DND-41 (cell line): ENCODE results near the gene PPP1R10.

Experiments used
- ATAC-seq: fragments of 200-7000 bp; cut with Tn5 transposase; 3 replicates; pipeline ENCODE4 v1.9.1; 2021; ENCODE audit warnings: low read depth; ENCODE audit not compliant: insufficient read depth
- DNase-seq: peaks from one replicate; pipeline ENCODE4 v3.0.0-alpha.2; 2020
- H2AFZ ChIP-seq: 2 replicates; pipeline ENCODE4 v1.6.0; 2012; ENCODE audit warnings: low read depth, low read length
- H3K27ac ChIP-seq: 2 replicates; pipeline ENCODE4 v1.5.1; 2012; ENCODE audit warnings: low read length, inconsistent platforms
- H3K27me3 ChIP-seq: fragments of 200-600 bp; sonication (generic); 2 replicates; pipeline ENCODE4 v1.6.0; 2012; ENCODE audit warnings: low read length, mild to moderate bottlenecking, inconsistent platforms; ENCODE audit not compliant: insufficient read depth, poor library complexity
- H3K36me3 ChIP-seq: 2 replicates; pipeline ENCODE4 v1.5.1; 2012; ENCODE audit warnings: low read length, inconsistent platforms; ENCODE audit not compliant: insufficient read depth
- H3K4me1 ChIP-seq: 2 replicates; pipeline ENCODE4 v1.5.1; 2012; ENCODE audit warnings: mild to moderate bottlenecking, low read length; ENCODE audit not compliant: insufficient read depth
- H3K4me2 ChIP-seq: 2 replicates; pipeline ENCODE4 v1.6.0; 2012; ENCODE audit warnings: mild to moderate bottlenecking, moderate library complexity, low read length, inconsistent platforms; ENCODE audit not compliant: insufficient read depth
- H3K4me3 ChIP-seq, 2 experiments: fragments of 200-600 bp in 1 of 2; shearing (Covaris generic) in 1 of 2; 2 replicates each; pipeline ENCODE4 v1.5.1; 2012 to 2016; ENCODE audit warnings: inconsistent platforms in 2 of 2, low read length in 2 of 2, mild to moderate bottlenecking in 2 of 2, low read depth in 1 of 2, moderate library complexity in 1 of 2
- H3K79me2 ChIP-seq: 2 replicates; pipeline ENCODE4 v1.6.0; 2012; ENCODE audit warnings: low read length, inconsistent platforms; ENCODE audit not compliant: insufficient read depth
- H3K9ac ChIP-seq: 2 replicates; pipeline ENCODE4 v1.6.0; 2012; ENCODE audit warnings: low read depth, mild to moderate bottlenecking, inconsistent platforms, low read length, moderate library complexity
- H3K9me3 ChIP-seq: 2 replicates; pipeline ENCODE4 v1.5.1; 2012; ENCODE audit warnings: low read length, moderate library complexity, mild to moderate bottlenecking, inconsistent platforms; ENCODE audit not compliant: insufficient read depth, severe bottlenecking
- H4K20me1 ChIP-seq: 2 replicates; pipeline ENCODE4 v1.6.0; 2012; ENCODE audit warnings: low read length; ENCODE audit not compliant: insufficient read depth
- CTCF ChIP-seq: IDR thresholded peaks from 2 replicates; pipeline ENCODE4 v1.5.1; 2012; ENCODE audit warnings: borderline replicate concordance, low read length, moderate library complexity, mild to moderate bottlenecking; ENCODE audit not compliant: poor library complexity, severe bottlenecking; ENCODE audit errors: extremely low read depth
- EZH2 ChIP-seq: IDR thresholded peaks from 3 replicates; pipeline ENCODE4 v1.6.1; 2012; ENCODE audit warnings: borderline replicate concordance, low read depth, mild to moderate bottlenecking, moderate library complexity, low read length, inconsistent platforms; ENCODE audit not compliant: severe bottlenecking

PPP1R10 gene

GRCh38 chr6:30613251-30614043 lies 3.6 kb downstream of the PPP1R10 start:
- Histone ChIP-seq H3K36me3 (peaks cover 63% of the 10 kb centered on the region), H3K4me2 (peak overlapping the region; percentile 72; the same call in 1 of the 2 replicates), H3K27me3 (no peaks in the 10 kb centered on the region), H3K4me1 (peaks cover 25% of the 10 kb centered on the region), H3K9me3 (no peaks in the 10 kb centered on the region), H3K79me2 (peaks cover 84% of the 10 kb centered on the region), H2AFZ (no peak overlapping the region), H3K9ac (0 out of 2 replicates have a peak overlapping the region, but pooled peaks have one; percentile 96), H3K27ac (peak overlapping the region; percentile 95; the same call in 1 of the 2 replicates), H4K20me1 (peaks cover 24% of the 10 kb centered on the region), H3K4me3 (no peak overlapping the region)
- ATAC-seq: no peak
- DNase-seq: no peak
- no peak for TF ChIP-seq CTCF
- no peak for TF ChIP-seq EZH2

- Histone ChIP-seq H3K4me3 (no peak overlapping the region), H3K27ac (no peak overlapping the region), H3K4me2 (no peak overlapping the region), H2AFZ (no peak overlapping the region), H3K79me2 (peaks cover 77% of the 10 kb centered on the region), H3K27me3 (no peaks in the 10 kb centered on the region), H3K9ac (no peak overlapping the region; the same call in 1 of the 2 replicates), H3K9me3 (no peaks in the 10 kb centered on the region), H3K4me1 (peaks cover 22% of the 10 kb centered on the region), H3K36me3 (peaks cover 70% of the 10 kb centered on the region), H4K20me1 (peaks cover 24% of the 10 kb centered on the region)
- DNase-seq (no peak), ATAC-seq (no peak)
- TF ChIP-seq CTCF (no peak), EZH2 (no peak)
These were observed 4.3 kb downstream of the PPP1R10 start for GRCh38 chr6:30612687-30613248.

GRCh38 chr6:30612213-30612612 lies 4.8 kb downstream of the PPP1R10 start:
- Histone ChIP-seq H3K9ac (no peak overlapping the region; the same call in 1 of the 2 replicates), H3K4me3 (no peak overlapping the region), H3K4me2 (no peak overlapping the region), H3K27me3 (no peaks in the 10 kb centered on the region), H3K36me3 (peaks cover 75% of the 10 kb centered on the region), H4K20me1 (peaks cover 28% of the 10 kb centered on the region), H3K4me1 (peaks cover 22% of the 10 kb centered on the region), H2AFZ (no peak overlapping the region), H3K79me2 (peaks cover 76% of the 10 kb centered on the region), H3K27ac (no peak overlapping the region), H3K9me3 (no peaks in the 10 kb centered on the region)
- no peak for ATAC-seq
- DNase-seq: no peak
- TF ChIP-seq CTCF (peak; percentile 43), EZH2 (no peak)
